Gastrocnemius medialis (tissue), 4 donors: Measurements from ENCODE around the gene TACR1.

Source experiments
- CTCF ChIP-seq, 5 experiments: fragments of 450-650 bp in 3 of 5; fragments of 200-600 bp in 2 of 5; sonication (generic) in 2 of 5; IDR thresholded peaks in 4 of 5; conservative IDR thresholded peaks in 1 of 5; 1 replicate in 4 of 5; 2 replicates in 1 of 5; pipeline ENCODE4 v1.5.1; 2016 to 2019; ENCODE audit warnings: antibody characterized with exemption in 5 of 5, mild to moderate bottlenecking in 3 of 5, moderate library complexity in 3 of 5
- POLR2A ChIP-seq, 2 donors: fragments of 450-650 bp; IDR thresholded peaks; one replicate each; pipeline ENCODE4 v1.6.1; 2017; ENCODE audit warnings: antibody characterized with exemption in 2 of 2, mild to moderate bottlenecking in 2 of 2, moderate library complexity in 2 of 2

- TF ChIP-seq POLR2A (IDR thresholded peaks at IDR 0.05) = no peak
- no peak for TF ChIP-seq CTCF (IDR thresholded peaks at IDR 0.05 in 4 of 5, conservative IDR thresholded peaks at IDR 0.05 in 1 of 5)
Observed at GRCh38 chr2:75098856-75099255, 100.5 kb downstream of the TACR1 start.
